Naive B cell (primary cell): ENCODE data around the gene ARHGAP10. TPM values are rescaled to one million over a fixed set of nuclear protein-coding genes. Genes with fewer than 3 reads are reported as not detected.
"Not testable (repeated sequence)": the region's sequence is repeated elsewhere in the genome, so short reads cannot be mapped to it uniquely, and the experiment has no call there.

Experiments
- ATAC-seq, 2 donors: fragments of 150-1000 bp; cut with Tn5 transposase; 2 replicates each; pipeline ENCODE4 v1.10.0; 2021; ENCODE audit warnings: low read depth in 2 of 2, mild to moderate bottlenecking in 2 of 2, moderate library complexity in 2 of 2
- DNase-seq: peaks from one replicate; pipeline ENCODE4 v3.0.0; 2022
- H3K27ac Mint-ChIP-seq, 6 donors: one replicate each; pipeline ENCODE4 v1.8.0; 2020 to 2022; ENCODE audit warnings: mild to moderate bottlenecking in 6 of 6, mixed read lengths in 6 of 6, moderate library complexity in 5 of 6, inconsistent platforms in 2 of 6
- H3K27me3 Mint-ChIP-seq, 3 donors: one replicate each; pipeline ENCODE4 v1.8.0; 2021 to 2022; ENCODE audit warnings: mixed read lengths in 3 of 3, mild to moderate bottlenecking in 1 of 3
- H3K36me3 Mint-ChIP-seq, 2 donors: one replicate each; pipeline ENCODE4 v1.8.0; 2020 to 2022; ENCODE audit warnings: mixed read lengths in 2 of 2, inconsistent platforms in 1 of 2, mild to moderate bottlenecking in 1 of 2
- H3K4me1 Mint-ChIP-seq, 3 donors: one replicate each; pipeline ENCODE4 v1.8.0; 2020 to 2022; ENCODE audit warnings: mixed read lengths in 3 of 3, inconsistent platforms in 1 of 3, mild to moderate bottlenecking in 1 of 3, moderate library complexity in 1 of 3
- H3K4me3 Mint-ChIP-seq, 8 donors: one replicate each; pipeline ENCODE4 v1.8.0; 2020 to 2022; ENCODE audit warnings: mild to moderate bottlenecking in 8 of 8, mixed read lengths in 8 of 8, moderate library complexity in 8 of 8, inconsistent platforms in 2 of 8
- H3K9me3 Mint-ChIP-seq, 7 donors: one replicate each; pipeline ENCODE4 v1.8.0; 2020 to 2022; ENCODE audit warnings: mixed read lengths in 7 of 7, mild to moderate bottlenecking in 5 of 7, inconsistent platforms in 2 of 7, moderate library complexity in 1 of 7
- polyA plus RNA-seq, 6 donors: library from polyadenylated mRNA; unstranded; fragments of 300-500 nt; fragmentation: Illumina TruSeq; gene quantifications; one replicate each; pipeline ENCODE4 v1.2.3, GENCODE V29; 2021; ENCODE audit warnings: low read depth in 6 of 6

The ARHGAP10 gene
- polyA plus RNA-seq, 6 donors from 2014 or later: 0.26 TPM; not detected in 5

DNA sequence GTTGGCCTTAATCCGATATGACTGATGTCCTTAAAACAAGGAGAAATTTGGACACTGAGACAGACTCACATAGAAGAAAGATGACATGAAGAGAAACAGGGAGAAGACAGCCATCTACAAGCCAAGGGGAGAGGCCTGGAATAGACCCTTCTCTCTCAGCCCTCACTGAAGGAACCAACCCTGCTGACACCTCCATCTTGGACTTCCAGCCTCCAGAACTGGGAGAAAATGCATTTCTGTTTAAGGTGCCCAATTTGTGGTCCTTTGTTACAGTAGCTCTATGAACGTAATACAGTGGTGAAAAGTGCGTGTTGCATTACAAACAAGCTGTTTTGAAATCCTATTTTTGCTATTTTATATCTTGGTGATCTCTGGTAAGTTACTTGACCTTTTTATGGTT is 343.6 kb downstream of the ARHGAP10 start:
- no peak overlapping the region for H3K4me3 Mint-ChIP-seq
- H3K27ac Mint-ChIP-seq: no peak overlapping the region
- ATAC-seq (no peak), DNase-seq (no peak)
- peaks cover 43 to 48% of the 10 kb centered on the region in 2 donors for H3K36me3 Mint-ChIP-seq
- H3K4me1 Mint-ChIP-seq: no peaks in the 10 kb centered on the region
- H3K9me3 Mint-ChIP-seq: peaks cover 14 to 47% (median 31%) of the 10 kb centered on the region in 7 donors
- no peaks in the 10 kb centered on the region for H3K27me3 Mint-ChIP-seq

DNA sequence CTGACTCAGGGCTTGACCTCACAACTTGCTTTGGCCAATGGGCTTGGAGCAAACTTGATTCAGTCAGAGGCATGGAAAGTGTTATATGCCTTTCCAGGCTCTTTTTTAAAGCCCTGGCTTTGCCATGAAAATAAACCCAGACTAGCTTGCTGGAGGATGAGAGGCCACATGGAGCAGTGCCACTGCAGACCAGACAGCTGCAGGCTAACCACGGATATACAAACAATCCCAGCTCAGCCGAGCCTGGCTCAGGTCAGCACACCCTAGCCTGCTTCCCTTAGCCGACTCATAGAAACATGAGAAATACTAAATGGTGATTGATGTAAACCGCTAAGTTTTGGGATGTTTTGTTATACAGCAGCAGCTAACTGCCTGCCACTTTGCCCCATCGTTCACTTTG is 345.1 kb downstream of the ARHGAP10 start:
- H3K9me3 Mint-ChIP-seq: peaks cover 14 to 47% (median 31%) of the 10 kb centered on the region in 7 donors
- no peak overlapping the region for H3K4me3 Mint-ChIP-seq
- DNase-seq (no peak), ATAC-seq (no peak)
- no peaks in the 10 kb centered on the region for H3K27me3 Mint-ChIP-seq
- peaks cover 56 to 60% of the 10 kb centered on the region in 2 donors for H3K36me3 Mint-ChIP-seq
- H3K27ac Mint-ChIP-seq: no peak overlapping the region
- no peaks in the 10 kb centered on the region for H3K4me1 Mint-ChIP-seq

DNA sequence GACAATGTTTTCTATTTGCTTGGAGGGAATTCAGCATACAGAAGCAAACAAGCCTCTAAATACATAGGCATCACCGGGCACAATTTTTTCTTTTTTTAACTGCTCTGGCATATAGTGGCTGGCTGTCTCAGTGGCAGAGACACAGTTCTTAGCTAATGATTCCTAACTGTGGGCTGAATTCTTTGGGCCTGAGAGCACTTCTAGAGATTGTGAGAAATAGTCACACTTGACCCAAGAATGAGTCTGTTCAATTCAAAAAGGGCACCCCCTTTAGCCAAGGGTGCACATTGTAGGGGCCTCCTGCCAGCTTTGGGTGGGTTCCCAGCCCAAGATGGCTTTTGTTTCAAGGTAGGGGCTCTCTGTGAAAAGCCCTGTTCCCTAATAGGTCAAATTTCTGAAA is 345.7 kb downstream of the ARHGAP10 start:
- DNase-seq (no peak), ATAC-seq (no peak)
- H3K27me3 Mint-ChIP-seq: no peaks in the 10 kb centered on the region
- H3K4me3 Mint-ChIP-seq: no peak overlapping the region
- peaks cover 57 to 61% of the 10 kb centered on the region in 2 donors for H3K36me3 Mint-ChIP-seq
- no peaks in the 10 kb centered on the region for H3K4me1 Mint-ChIP-seq
- peaks cover 14 to 47% (median 31%) of the 10 kb centered on the region in 7 donors for H3K9me3 Mint-ChIP-seq
- H3K27ac Mint-ChIP-seq: no peak overlapping the region

DNA sequence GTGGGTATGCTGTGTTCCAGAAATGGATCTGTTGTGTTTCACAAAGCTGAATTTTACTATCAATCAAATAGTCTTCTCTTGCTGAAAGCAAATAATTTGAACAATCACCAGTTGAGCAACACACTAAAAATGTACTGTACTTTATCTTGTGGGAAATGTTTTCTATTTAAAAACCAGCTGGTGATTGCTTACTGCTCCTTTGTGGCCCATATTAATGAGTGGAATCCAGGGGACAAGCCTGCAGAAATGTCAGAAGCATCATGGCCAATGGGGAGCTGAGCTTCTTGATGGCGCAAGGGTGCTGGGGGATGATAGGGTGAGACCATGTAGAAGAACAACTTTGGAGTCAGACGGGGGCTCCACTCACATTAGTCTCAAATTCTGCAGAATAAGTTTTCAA is 346.2 kb downstream of the ARHGAP10 start:
- H3K9me3 Mint-ChIP-seq: peaks cover 14 to 47% (median 30%) of the 10 kb centered on the region in 7 donors
- no peak overlapping the region for H3K27ac Mint-ChIP-seq
- peaks cover 57 to 61% of the 10 kb centered on the region in 2 donors for H3K36me3 Mint-ChIP-seq
- DNase-seq: no peak
- no peak overlapping the region for H3K4me3 Mint-ChIP-seq
- no peaks in the 10 kb centered on the region for H3K27me3 Mint-ChIP-seq
- no peak for ATAC-seq
- H3K4me1 Mint-ChIP-seq: no peaks in the 10 kb centered on the region

- Mint-ChIP-seq H3K4me3 (no peak overlapping the region), H3K27ac (no peak overlapping the region), H3K4me1 (peaks cover 0 to 4% (median under 1%) of the 10 kb centered on the region in 3 donors), H3K27me3 (no peaks in the 10 kb centered on the region), H3K9me3 (peaks cover 9 to 33% (median 19%) of the 10 kb centered on the region in 7 donors), H3K36me3 (peaks cover 47 to 51% of the 10 kb centered on the region in 2 donors)
- DNase-seq: no peak
- ATAC-seq: no peak
Observed at GRCh38 chr4:148079961-148080360, 348.1 kb downstream of the ARHGAP10 start.

DNA sequence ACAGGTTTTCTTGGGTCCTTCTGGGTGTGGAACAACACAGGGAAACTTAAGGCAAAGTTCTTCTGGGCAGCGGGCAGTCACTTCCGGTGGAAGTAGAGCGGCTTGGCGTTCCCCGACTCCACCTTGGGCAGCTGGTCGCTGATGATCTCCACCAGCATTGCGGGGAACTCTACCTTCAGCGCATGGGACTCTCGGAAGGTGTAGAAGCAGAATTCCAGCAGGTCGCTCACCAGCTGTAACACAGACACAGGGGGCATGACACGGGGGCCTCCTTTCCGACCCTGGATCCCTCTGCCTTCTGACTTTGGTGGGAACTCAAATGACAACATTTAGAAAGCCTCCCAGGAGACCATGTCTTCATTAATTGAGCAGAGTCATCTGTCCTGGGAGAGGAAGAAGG is 349.4 kb downstream of the ARHGAP10 start:
- peaks cover 2 to 20% (median 6%) of the 10 kb centered on the region in 7 donors for H3K9me3 Mint-ChIP-seq
- H3K27ac Mint-ChIP-seq: peak overlapping the region in 1 of 6 donors; percentile 44
- no peak overlapping the region for H3K4me3 Mint-ChIP-seq
- H3K36me3 Mint-ChIP-seq: peaks cover 34 to 40% of the 10 kb centered on the region in 2 donors
- no peaks in the 10 kb centered on the region for H3K27me3 Mint-ChIP-seq
- peaks cover 0 to 9% (median 2%) of the 10 kb centered on the region in 3 donors for H3K4me1 Mint-ChIP-seq
- DNase-seq (no peak), ATAC-seq (no peak)

- H3K27ac Mint-ChIP-seq: no peak overlapping the region
- no peaks in the 10 kb centered on the region for H3K27me3 Mint-ChIP-seq
- H3K36me3 Mint-ChIP-seq: peaks cover 31 to 38% of the 10 kb centered on the region in 2 donors
- H3K4me3 Mint-ChIP-seq: no peak overlapping the region
- H3K9me3 Mint-ChIP-seq: peaks cover 0 to 15% (median 4%) of the 10 kb centered on the region in 7 donors
- DNase-seq (no peak), ATAC-seq (no peak)
- peaks cover 2 to 11% (median 2%) of the 10 kb centered on the region in 3 donors for H3K4me1 Mint-ChIP-seq
Observed at GRCh38 chr4:148081745-148082144, 349.9 kb downstream of the ARHGAP10 start.

DNA sequence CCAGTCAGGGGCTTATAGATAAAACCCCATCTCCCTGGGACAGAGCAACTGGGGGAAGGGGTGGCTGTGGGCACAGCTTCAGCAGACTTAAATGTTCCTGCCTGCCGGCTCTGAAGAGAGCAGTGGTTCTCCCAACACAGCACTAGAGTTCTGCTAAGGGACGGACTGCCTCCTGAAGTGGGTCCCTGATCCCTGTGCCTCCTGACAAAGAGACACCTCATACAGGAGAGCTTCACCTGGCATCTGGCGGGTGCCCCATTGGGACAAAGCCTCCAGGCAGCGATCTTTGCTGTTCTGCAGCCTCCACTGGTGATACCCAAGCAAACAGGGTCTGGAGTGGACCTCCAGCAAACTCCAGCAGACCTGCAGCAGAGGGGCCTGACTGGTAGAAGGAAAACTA is 351.2 kb downstream of the ARHGAP10 start:
- H3K27me3 Mint-ChIP-seq, H3K4me3 Mint-ChIP-seq, H3K9me3 Mint-ChIP-seq, ATAC-seq, H3K27ac Mint-ChIP-seq, DNase-seq: not testable (repeated sequence)
- H3K36me3 Mint-ChIP-seq: peaks cover 31 to 34% of the 10 kb centered on the region in 2 donors
- peaks cover 6 to 16% (median 14%) of the 10 kb centered on the region in 3 donors for H3K4me1 Mint-ChIP-seq

DNA sequence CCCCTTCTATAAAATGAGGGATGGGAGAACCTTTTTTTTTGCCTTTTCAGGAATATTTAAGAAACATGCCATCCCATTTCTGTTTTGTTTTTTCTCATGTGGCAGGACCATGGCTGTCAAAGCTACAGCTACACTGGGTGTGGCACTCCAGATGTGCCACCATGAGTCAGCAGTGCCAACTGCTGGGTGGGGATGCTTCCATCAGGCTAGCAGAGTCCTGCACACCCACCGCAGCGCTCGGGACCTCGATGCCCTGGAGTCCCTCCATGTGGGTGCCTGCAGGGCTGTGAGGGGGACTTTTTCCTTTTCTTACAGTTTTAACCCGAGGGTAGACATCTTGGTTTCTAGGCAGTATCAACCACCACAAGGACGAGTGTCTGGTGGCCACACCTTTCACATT is 357.7 kb downstream of the ARHGAP10 start:
- Mint-ChIP-seq H3K9me3 (peaks cover 0 to 2% (median 0%) of the 10 kb centered on the region in 7 donors), H3K27ac (peak overlapping the region in 1 of 6 donors; percentile 27), H3K27me3 (no peaks in the 10 kb centered on the region), H3K4me1 (peaks cover 6 to 14% (median 12%) of the 10 kb centered on the region in 3 donors), H3K4me3 (no peak overlapping the region), H3K36me3 (peaks cover 0 to 16% of the 10 kb centered on the region in 2 donors)
- ATAC-seq (no peak), DNase-seq (no peak)

- no peak for ATAC-seq
- H3K9me3 Mint-ChIP-seq: peaks cover 0 to 2% (median 0%) of the 10 kb centered on the region in 7 donors
- H3K27ac Mint-ChIP-seq: peak overlapping the region in 1 of 6 donors; percentile 84
- peaks cover 0 to 16% of the 10 kb centered on the region in 2 donors for H3K36me3 Mint-ChIP-seq
- H3K4me3 Mint-ChIP-seq: no peak overlapping the region
- DNase-seq: no peak
- peaks cover 6 to 14% (median 12%) of the 10 kb centered on the region in 3 donors for H3K4me1 Mint-ChIP-seq
- H3K27me3 Mint-ChIP-seq: no peaks in the 10 kb centered on the region
Observed at GRCh38 chr4:148090029-148090428, 358.1 kb downstream of the ARHGAP10 start.

- Mint-ChIP-seq H3K4me1 (peaks cover 5 to 14% (median 7%) of the 10 kb centered on the region in 3 donors), H3K27me3 (no peaks in the 10 kb centered on the region), H3K36me3 (peaks cover 0 to 16% of the 10 kb centered on the region in 2 donors), H3K4me3 (no peak overlapping the region), H3K27ac (peak overlapping the region in 1 of 6 donors; percentile 65), H3K9me3 (peaks cover 0 to 2% (median 0%) of the 10 kb centered on the region in 7 donors)
- DNase-seq: no peak
- no peak for ATAC-seq
Observed at GRCh38 chr4:148090503-148091476, 358.9 kb downstream of the ARHGAP10 start.

GRCh38 chr4:148091896-148092295 is 360.0 kb downstream of the ARHGAP10 start:
- ATAC-seq (no peak), DNase-seq (no peak)
- Mint-ChIP-seq H3K27ac (peak overlapping the region in 1 of 6 donors; percentile 38), H3K9me3 (peaks cover 0 to 2% (median 0%) of the 10 kb centered on the region in 7 donors), H3K4me1 (peaks cover 3 to 10% (median 5%) of the 10 kb centered on the region in 3 donors), H3K27me3 (no peaks in the 10 kb centered on the region), H3K36me3 (peaks cover 0 to 16% of the 10 kb centered on the region in 2 donors), H3K4me3 (no peak overlapping the region)

GRCh38 chr4:148092316-148093014 is 360.6 kb downstream of the ARHGAP10 start:
- peaks cover 0 to 16% of the 10 kb centered on the region in 2 donors for H3K36me3 Mint-ChIP-seq
- ATAC-seq: no peak
- H3K27ac Mint-ChIP-seq: peak overlapping the region in 1 of 6 donors; percentile 38
- H3K4me3 Mint-ChIP-seq: no peak overlapping the region
- H3K27me3 Mint-ChIP-seq: no peaks in the 10 kb centered on the region
- H3K9me3 Mint-ChIP-seq: peaks cover 0 to 2% (median 0%) of the 10 kb centered on the region in 7 donors
- peaks cover 0 to 5% (median 4%) of the 10 kb centered on the region in 3 donors for H3K4me1 Mint-ChIP-seq
- no peak for DNase-seq
